Liver (tissue), 9 donors: ENCODE results near the gene GDF10. TPM values are rescaled to one million over a fixed set of nuclear protein-coding genes. Genes with fewer than 3 reads are reported as not detected.

Experiments
- DNase-seq: peaks from one replicate; pipeline ENCODE4 v3.0.0-alpha.2; 2017; ENCODE audit warnings: low spot score
- H3K27ac ChIP-seq, 2 donors: one replicate each; pipeline ENCODE4 v1.7.0; 2013; ENCODE audit warnings: inconsistent platforms in 2 of 2, low read length in 2 of 2, control low read depth in 1 of 2, low read depth in 1 of 2, mild to moderate bottlenecking in 1 of 2
- H3K27me3 ChIP-seq, 4 donors: one replicate each; pipeline versions ENCODE4 v1.6.1 to v1.7.0; 2013; ENCODE audit warnings: low read length in 3 of 4, inconsistent platforms in 1 of 4, mild to moderate bottlenecking in 1 of 4, moderate library complexity in 1 of 4; ENCODE audit not compliant: control insufficient read depth in 4 of 4, insufficient read depth in 4 of 4
- H3K36me3 ChIP-seq, 4 donors: one replicate each; pipeline versions ENCODE4 v1.6.1 to v1.7.0; 2013; ENCODE audit warnings: low read length in 3 of 4, mild to moderate bottlenecking in 3 of 4, low read depth in 1 of 4, moderate library complexity in 1 of 4; ENCODE audit not compliant: control insufficient read depth in 4 of 4, insufficient read depth in 3 of 4
- H3K4me1 ChIP-seq, 4 donors: one replicate each; pipeline versions ENCODE4 v1.6.1 to v1.7.0; 2013; ENCODE audit warnings: low read length in 3 of 4, mild to moderate bottlenecking in 3 of 4, moderate library complexity in 1 of 4; ENCODE audit not compliant: control insufficient read depth in 4 of 4, insufficient read depth in 4 of 4
- H3K4me3 ChIP-seq, 3 donors: one replicate each; pipeline versions ENCODE4 v1.6.1 to v1.7.0; 2013; ENCODE audit warnings: low read length in 3 of 3, control low read depth in 1 of 3, low read depth in 1 of 3, mild to moderate bottlenecking in 1 of 3
- H3K9ac ChIP-seq, 2 donors: one replicate each; pipeline ENCODE4 v1.7.0; 2013; ENCODE audit warnings: low read length in 2 of 2, mild to moderate bottlenecking in 2 of 2, moderate library complexity in 2 of 2, control low read depth in 1 of 2, low read depth in 1 of 2
- H3K9me3 ChIP-seq, 4 donors: one replicate each; pipeline versions ENCODE4 v1.6.1 to v1.7.0; 2013; ENCODE audit warnings: low read length in 3 of 4; ENCODE audit not compliant: control insufficient read depth in 4 of 4
- ATF3 ChIP-seq: IDR thresholded peaks from 2 replicates; pipeline ENCODE4 v1.6.1; 2016; ENCODE audit warnings: antibody characterized with exemption
- CTCF ChIP-seq: fragments of 150-350 bp; IDR thresholded peaks from 2 replicates; pipeline ENCODE4 v1.5.1; 2017; ENCODE audit warnings: improper control_type of control experiment, low read depth, low read length; ENCODE audit not compliant: missing input control
- EGR1 ChIP-seq, 2 donors: IDR thresholded peaks; 2 replicates each; pipeline ENCODE4 v1.6.1; 2016 to 2018; ENCODE audit warnings: antibody characterized with exemption in 2 of 2, low read depth in 2 of 2
- FOXA1 ChIP-seq: IDR thresholded peaks from 2 replicates; pipeline ENCODE4 v1.6.1; 2016; ENCODE audit warnings: antibody characterized with exemption
- FOXA2 ChIP-seq: IDR thresholded peaks from 2 replicates; pipeline ENCODE4 v1.6.1; 2016; ENCODE audit warnings: antibody characterized with exemption
- GABPA ChIP-seq, 2 donors: IDR thresholded peaks in 1 of 2; conservative IDR thresholded peaks in 1 of 2; 2 replicates each; pipeline ENCODE4 v1.6.1; 2016; ENCODE audit warnings: antibody characterized with exemption in 2 of 2, mild to moderate bottlenecking in 1 of 2, moderate library complexity in 1 of 2
- HNF4A ChIP-seq, 2 donors: conservative IDR thresholded peaks; 2 replicates each; pipeline ENCODE4 v1.6.1; 2016; ENCODE audit warnings: antibody characterized with exemption in 2 of 2, mild to moderate bottlenecking in 2 of 2
- HNF4G ChIP-seq: IDR thresholded peaks from 2 replicates; pipeline ENCODE4 v1.6.1; 2016; ENCODE audit warnings: antibody characterized with exemption
- JUND ChIP-seq, 2 donors: IDR thresholded peaks; 2 replicates each; pipeline ENCODE4 v1.6.1; 2016; ENCODE audit warnings: antibody characterized with exemption in 2 of 2
- NR2F2 ChIP-seq: IDR thresholded peaks from 2 replicates; pipeline ENCODE4 v1.6.1; 2016; ENCODE audit warnings: antibody characterized with exemption
- RAD21 ChIP-seq, 2 donors: IDR thresholded peaks; 2 replicates each; pipeline ENCODE4 v1.6.1; 2016; ENCODE audit warnings: antibody characterized with exemption in 2 of 2, mild to moderate bottlenecking in 2 of 2
- RXRA ChIP-seq, 2 donors: IDR thresholded peaks; 2 replicates each; pipeline ENCODE4 v1.6.1; 2017 to 2018; ENCODE audit warnings: antibody characterized with exemption in 2 of 2, mild to moderate bottlenecking in 1 of 2
- SP1 ChIP-seq: IDR thresholded peaks from 2 replicates; pipeline ENCODE4 v1.6.1; 2018; ENCODE audit warnings: antibody characterized with exemption, mild to moderate bottlenecking
- TAF1 ChIP-seq: conservative IDR thresholded peaks from 2 replicates; pipeline ENCODE4 v1.6.1; 2016; ENCODE audit warnings: antibody characterized with exemption, mild to moderate bottlenecking
- YY1 ChIP-seq: IDR thresholded peaks from 2 replicates; pipeline ENCODE4 v1.6.1; 2016; ENCODE audit warnings: antibody characterized with exemption, mild to moderate bottlenecking
- WGBS: extraction: QIAGEN DNeasy Blood & Tissue Kit; methylation state at CpG from one replicate; pipeline ENCODE4 v1.1.7; 2013; 5-methylcytosine and 5-hydroxymethylcytosine counted together
- polyA plus RNA-seq, 2 donors: library from polyadenylated mRNA; stranded (reverse) in 1 of 2; unstranded in 1 of 2; fragments of 200-250 nt in 1 of 2; fragments of >200 nt in 1 of 2; fragmentation: Nextera tagmentation in 1 of 2; extraction: Ambion mirVana in 1 of 2; gene quantifications; one replicate each; pipeline versions ENCODE4 v1.2.1 to v1.2.3, GENCODE V29; 2013 to 2015
- total RNA-seq, 2 donors: library from RNA; depleted of rRNA; stranded (reverse); fragments of >200 nt; gene quantifications; one replicate each; pipeline ENCODE4 v1.2.3, GENCODE V29; 2014
- TF ChIP-seq, protein P1 (sequence below): IDR thresholded peaks from 2 replicates; pipeline ENCODE4 v1.6.1; 2016; ENCODE audit warnings: antibody characterized with exemption, mild to moderate bottlenecking
- TF ChIP-seq, protein P2 (sequence below): IDR thresholded peaks from 2 replicates; pipeline ENCODE4 v1.6.1; 2016; ENCODE audit warnings: antibody characterized with exemption
- TF ChIP-seq, protein P3 (sequence below): IDR thresholded peaks from 2 replicates; pipeline ENCODE4 v1.6.1; 2016; ENCODE audit warnings: antibody characterized with exemption
- donor health status: healthy.
- donor health status: healthy.
- donor health status: healthy.
- donor health status: healthy.
- donor health status: healthy.

The GDF10 gene
- total and polyA plus RNA-seq, 4 donors: under 0.01 to 0.28 (median 0.11) TPM

- Histone ChIP-seq H3K27me3 (no peaks in the 10 kb centered on the region), H3K9me3 (no peaks in the 10 kb centered on the region), H3K36me3 (no peaks in the 10 kb centered on the region), H3K27ac (no peak overlapping the region), H3K4me1 (no peaks in the 10 kb centered on the region), H3K4me3 (no peak overlapping the region), H3K9ac (no peak overlapping the region)
- no peak for DNase-seq
- 75% methylated on average over 7 of the region's 7 CpGs for WGBS
- TF ChIP-seq GABPA (IDR thresholded peaks at IDR 0.05 in 1 of 2, conservative IDR thresholded peaks at IDR 0.05 in 1 of 2) (no peak), SP1 (no peak), JUND (IDR thresholded peaks at IDR 0.05) (no peak), YY1 (no peak), FOXA2 (no peak), NR2F2 (no peak), RXRA (IDR thresholded peaks at IDR 0.05) (no peak)
- TF ChIP-seq, protein P1, sequence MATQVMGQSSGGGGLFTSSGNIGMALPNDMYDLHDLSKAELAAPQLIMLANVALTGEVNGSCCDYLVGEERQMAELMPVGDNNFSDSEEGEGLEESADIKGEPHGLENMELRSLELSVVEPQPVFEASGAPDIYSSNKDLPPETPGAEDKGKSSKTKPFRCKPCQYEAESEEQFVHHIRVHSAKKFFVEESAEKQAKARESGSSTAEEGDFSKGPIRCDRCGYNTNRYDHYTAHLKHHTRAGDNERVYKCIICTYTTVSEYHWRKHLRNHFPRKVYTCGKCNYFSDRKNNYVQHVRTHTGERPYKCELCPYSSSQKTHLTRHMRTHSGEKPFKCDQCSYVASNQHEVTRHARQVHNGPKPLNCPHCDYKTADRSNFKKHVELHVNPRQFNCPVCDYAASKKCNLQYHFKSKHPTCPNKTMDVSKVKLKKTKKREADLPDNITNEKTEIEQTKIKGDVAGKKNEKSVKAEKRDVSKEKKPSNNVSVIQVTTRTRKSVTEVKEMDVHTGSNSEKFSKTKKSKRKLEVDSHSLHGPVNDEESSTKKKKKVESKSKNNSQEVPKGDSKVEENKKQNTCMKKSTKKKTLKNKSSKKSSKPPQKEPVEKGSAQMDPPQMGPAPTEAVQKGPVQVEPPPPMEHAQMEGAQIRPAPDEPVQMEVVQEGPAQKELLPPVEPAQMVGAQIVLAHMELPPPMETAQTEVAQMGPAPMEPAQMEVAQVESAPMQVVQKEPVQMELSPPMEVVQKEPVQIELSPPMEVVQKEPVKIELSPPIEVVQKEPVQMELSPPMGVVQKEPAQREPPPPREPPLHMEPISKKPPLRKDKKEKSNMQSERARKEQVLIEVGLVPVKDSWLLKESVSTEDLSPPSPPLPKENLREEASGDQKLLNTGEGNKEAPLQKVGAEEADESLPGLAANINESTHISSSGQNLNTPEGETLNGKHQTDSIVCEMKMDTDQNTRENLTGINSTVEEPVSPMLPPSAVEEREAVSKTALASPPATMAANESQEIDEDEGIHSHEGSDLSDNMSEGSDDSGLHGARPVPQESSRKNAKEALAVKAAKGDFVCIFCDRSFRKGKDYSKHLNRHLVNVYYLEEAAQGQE: no peak
- TF ChIP-seq, protein P2, sequence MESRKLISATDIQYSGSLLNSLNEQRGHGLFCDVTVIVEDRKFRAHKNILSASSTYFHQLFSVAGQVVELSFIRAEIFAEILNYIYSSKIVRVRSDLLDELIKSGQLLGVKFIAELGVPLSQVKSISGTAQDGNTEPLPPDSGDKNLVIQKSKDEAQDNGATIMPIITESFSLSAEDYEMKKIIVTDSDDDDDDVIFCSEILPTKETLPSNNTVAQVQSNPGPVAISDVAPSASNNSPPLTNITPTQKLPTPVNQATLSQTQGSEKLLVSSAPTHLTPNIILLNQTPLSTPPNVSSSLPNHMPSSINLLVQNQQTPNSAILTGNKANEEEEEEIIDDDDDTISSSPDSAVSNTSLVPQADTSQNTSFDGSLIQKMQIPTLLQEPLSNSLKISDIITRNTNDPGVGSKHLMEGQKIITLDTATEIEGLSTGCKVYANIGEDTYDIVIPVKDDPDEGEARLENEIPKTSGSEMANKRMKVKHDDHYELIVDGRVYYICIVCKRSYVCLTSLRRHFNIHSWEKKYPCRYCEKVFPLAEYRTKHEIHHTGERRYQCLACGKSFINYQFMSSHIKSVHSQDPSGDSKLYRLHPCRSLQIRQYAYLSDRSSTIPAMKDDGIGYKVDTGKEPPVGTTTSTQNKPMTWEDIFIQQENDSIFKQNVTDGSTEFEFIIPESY: no peak
Measured at GRCh38 chr10:47312663-47312995, 12.6 kb downstream of the GDF10 start.

- H3K4me3 ChIP-seq: no peak overlapping the region
- H3K27me3 ChIP-seq: no peaks in the 10 kb centered on the region
- TF ChIP-seq, protein P3, sequence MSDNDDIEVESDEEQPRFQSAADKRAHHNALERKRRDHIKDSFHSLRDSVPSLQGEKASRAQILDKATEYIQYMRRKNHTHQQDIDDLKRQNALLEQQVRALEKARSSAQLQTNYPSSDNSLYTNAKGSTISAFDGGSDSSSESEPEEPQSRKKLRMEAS: no peak
- TF ChIP-seq FOXA2: no peak
- no peak for TF ChIP-seq NR2F2
- TF ChIP-seq SP1: no peak
- TF ChIP-seq, protein P2: no peak
- no peak for TF ChIP-seq JUND (IDR thresholded peaks at IDR 0.05)
- no peak for TF ChIP-seq TAF1
- TF ChIP-seq HNF4G: no peak
- TF ChIP-seq FOXA1: no peak
- TF ChIP-seq RAD21 (IDR thresholded peaks at IDR 0.05): no peak
- no peak for TF ChIP-seq HNF4A (conservative IDR thresholded peaks at IDR 0.05)
- TF ChIP-seq ATF3: no peak
- TF ChIP-seq, protein P1: no peak
- TF ChIP-seq GABPA (IDR thresholded peaks at IDR 0.05 in 1 of 2, conservative IDR thresholded peaks at IDR 0.05 in 1 of 2): no peak
- no peak for TF ChIP-seq CTCF
- no peak for TF ChIP-seq YY1
- no peak for TF ChIP-seq RXRA (IDR thresholded peaks at IDR 0.05)
- TF ChIP-seq EGR1 (IDR thresholded peaks at IDR 0.05; ENCODE audit: low read depth in 2 of 2): no peak
- H3K36me3 ChIP-seq: no peaks in the 10 kb centered on the region
- no peak for DNase-seq
- H3K27ac ChIP-seq: no peak overlapping the region
- no peaks in the 10 kb centered on the region for H3K4me1 ChIP-seq
- H3K9ac ChIP-seq: no peak overlapping the region
- WGBS: 81% methylated on average over 9 of the region's 9 CpGs
- no peaks in the 10 kb centered on the region for H3K9me3 ChIP-seq
Measured at GRCh38 chr10:47314416-47314970, 14.5 kb downstream of the GDF10 start.
